LNCaP clone FGC (cell line): ENCODE results near the gene FNDC3B.

Source experiments
- DNase-seq: peaks from one replicate; pipeline ENCODE4 v3.0.0-alpha.2; 2011; ENCODE audit warnings: low read depth
- H3K4me3 ChIP-seq: 2 replicates; pipeline ENCODE4 v1.5.1; 2011; ENCODE audit warnings: mild to moderate bottlenecking, low read depth, low read length, control low read depth
- CTCF ChIP-seq: IDR thresholded peaks from 2 replicates; pipeline ENCODE4 v1.5.1; 2012; ENCODE audit warnings: mild to moderate bottlenecking; ENCODE audit not compliant: control insufficient read depth, insufficient read depth; ENCODE audit errors: extremely low read depth

FNDC3B gene

GRCh38 chr3:172279191-172279640, 239.8 kb downstream of the FNDC3B start:
- DNase-seq = peak; percentile 62
- no peak overlapping the region for H3K4me3 ChIP-seq
- TF ChIP-seq CTCF = no peak

DNA sequence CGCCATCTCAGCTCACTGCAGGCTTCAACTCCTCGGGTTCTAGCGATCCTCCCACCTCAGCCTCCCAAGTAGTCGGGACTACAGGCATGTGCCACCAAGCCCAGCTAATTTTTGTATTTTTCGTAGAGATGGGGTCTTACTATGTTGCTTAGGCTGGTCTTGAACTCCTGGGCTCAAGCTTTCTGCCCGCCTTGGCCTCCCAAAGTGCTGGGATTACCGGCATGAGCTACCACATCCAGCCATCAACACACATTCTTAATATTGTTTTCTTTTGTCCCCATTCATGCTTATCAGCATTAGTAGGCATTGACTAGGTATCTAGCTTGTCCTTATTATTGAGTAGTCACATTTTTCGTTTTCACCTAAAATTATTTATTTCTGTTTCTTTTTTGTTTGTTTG, 240.6 kb downstream of the FNDC3B start:
- no peak for TF ChIP-seq CTCF
- no peak overlapping the region for H3K4me3 ChIP-seq

GRCh38 chr3:172280406-172281051, 241.2 kb downstream of the FNDC3B start:
- DNase-seq = no peak
- TF ChIP-seq CTCF = no peak
- H3K4me3 ChIP-seq = no peak overlapping the region

More for the DNA sequence above, 240.6 kb downstream of the FNDC3B start:
- DNase-seq = no peak

- TF ChIP-seq CTCF = no peak
- DNase-seq = no peak
- no peak overlapping the region for H3K4me3 ChIP-seq
These were observed 242.5 kb downstream of the FNDC3B start for GRCh38 chr3:172281884-172282283.

GRCh38 chr3:172282850-172283249, 243.5 kb downstream of the FNDC3B start:
- no peak overlapping the region for H3K4me3 ChIP-seq
- no peak for DNase-seq
- no peak for TF ChIP-seq CTCF

- no peak for DNase-seq
- H3K4me3 ChIP-seq = no peak overlapping the region
- no peak for TF ChIP-seq CTCF
These were observed 244.5 kb downstream of the FNDC3B start for GRCh38 chr3:172283841-172284357.

DNA sequence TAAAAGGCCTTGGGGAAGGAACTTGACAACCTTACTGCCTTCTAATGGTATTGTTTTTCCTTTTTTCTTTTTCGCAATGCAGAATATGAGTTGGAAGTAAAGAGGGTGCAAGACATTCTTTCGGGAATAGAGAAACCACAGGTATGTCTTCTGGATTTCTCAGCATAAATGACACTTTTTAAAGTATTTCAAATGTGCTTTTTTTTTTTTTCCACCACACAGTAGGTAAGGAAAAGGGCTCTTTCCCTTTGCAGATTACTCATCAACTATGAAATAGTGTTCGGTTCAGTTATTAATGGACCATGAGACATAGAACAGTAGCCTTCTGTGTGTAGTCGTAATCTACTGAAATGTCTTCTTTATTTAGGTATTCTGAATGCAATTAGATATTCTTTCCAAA, 246.5 kb downstream of the FNDC3B start:
- DNase-seq = no peak
- TF ChIP-seq CTCF = no peak
- H3K4me3 ChIP-seq = no peak overlapping the region
